NK-92 (cell line): ENCODE data around the gene SLC39A11.
"Not testable (repeated sequence)": the region's sequence is repeated elsewhere in the genome, so short reads cannot be mapped to it uniquely, and the experiment has no call there.

Source experiments
- DNase-seq: peaks from one replicate; lab custom pipeline; 2025; ENCODE audit not compliant: unreplicated experiment; lab: John Stamatoyannopoulos, UW

Gene SLC39A11

GRCh38 chr17:72927760-72928159, 164.7 kb downstream of the SLC39A11 start:
- no peak for DNase-seq

GRCh38 chr17:72927146-72927545, 165.3 kb downstream of the SLC39A11 start:
- DNase-seq, result no peak

- no peak for DNase-seq
Observed at GRCh38 chr17:72926171-72926570, 166.3 kb downstream of the SLC39A11 start.

GRCh38 chr17:72924196-72924595, 168.3 kb downstream of the SLC39A11 start:
- no peak for DNase-seq

- no peak for DNase-seq
Observed at GRCh38 chr17:72922219-72922618, 170.3 kb downstream of the SLC39A11 start.

GRCh38 chr17:72921347-72922054, 171.0 kb downstream of the SLC39A11 start:
- no peak for DNase-seq

- DNase-seq, result no peak
Observed at GRCh38 chr17:72920513-72920912, 172.0 kb downstream of the SLC39A11 start.

- DNase-seq, result no peak
Observed at GRCh38 chr17:72916991-72917390, 175.5 kb downstream of the SLC39A11 start.

GRCh38 chr17:72915625-72916081, 176.8 kb downstream of the SLC39A11 start:
- DNase-seq, result no peak

- no peak for DNase-seq
Observed at GRCh38 chr17:72913142-72913682, 179.3 kb downstream of the SLC39A11 start.

GRCh38 chr17:72906306-72906705, 186.2 kb downstream of the SLC39A11 start:
- no peak for DNase-seq

- no peak for DNase-seq
Observed at GRCh38 chr17:72903522-72903921, 189.0 kb downstream of the SLC39A11 start.

- no peak for DNase-seq
Observed at GRCh38 chr17:72901657-72902056, 190.8 kb downstream of the SLC39A11 start.

- no peak for DNase-seq
Observed at GRCh38 chr17:72901083-72901482, 191.4 kb downstream of the SLC39A11 start.

GRCh38 chr17:72900654-72900971, 191.9 kb downstream of the SLC39A11 start:
- DNase-seq, result no peak

- DNase-seq, result no peak
Observed at GRCh38 chr17:72898725-72899124, 193.8 kb downstream of the SLC39A11 start.

GRCh38 chr17:72896288-72896687, 196.2 kb downstream of the SLC39A11 start:
- not testable (repeated sequence) for DNase-seq

- no peak for DNase-seq
Observed at GRCh38 chr17:72891627-72892026, 200.9 kb downstream of the SLC39A11 start.

- no peak for DNase-seq
Observed at GRCh38 chr17:72890711-72891110, 201.8 kb downstream of the SLC39A11 start.

GRCh38 chr17:72887917-72888316, 204.6 kb downstream of the SLC39A11 start:
- no peak for DNase-seq

- no peak for DNase-seq
Observed at GRCh38 chr17:72887322-72887721, 205.2 kb downstream of the SLC39A11 start.

- DNase-seq, result no peak
Observed at GRCh38 chr17:72886622-72887021, 205.9 kb downstream of the SLC39A11 start.

- no peak for DNase-seq
Observed at GRCh38 chr17:72884066-72884465, 208.4 kb downstream of the SLC39A11 start.
